ENCODE measurements around the gene PDX1. TPM values are rescaled to one million over a fixed set of nuclear protein-coding genes. Genes with fewer than 3 reads are reported as not detected.
A peak's percentile ranks its signal among the peaks of the same experiment; 100 is the strongest.

PDX1 gene
- total RNA-seq, 1 experiment from 2014 or later: not detected

DNA sequence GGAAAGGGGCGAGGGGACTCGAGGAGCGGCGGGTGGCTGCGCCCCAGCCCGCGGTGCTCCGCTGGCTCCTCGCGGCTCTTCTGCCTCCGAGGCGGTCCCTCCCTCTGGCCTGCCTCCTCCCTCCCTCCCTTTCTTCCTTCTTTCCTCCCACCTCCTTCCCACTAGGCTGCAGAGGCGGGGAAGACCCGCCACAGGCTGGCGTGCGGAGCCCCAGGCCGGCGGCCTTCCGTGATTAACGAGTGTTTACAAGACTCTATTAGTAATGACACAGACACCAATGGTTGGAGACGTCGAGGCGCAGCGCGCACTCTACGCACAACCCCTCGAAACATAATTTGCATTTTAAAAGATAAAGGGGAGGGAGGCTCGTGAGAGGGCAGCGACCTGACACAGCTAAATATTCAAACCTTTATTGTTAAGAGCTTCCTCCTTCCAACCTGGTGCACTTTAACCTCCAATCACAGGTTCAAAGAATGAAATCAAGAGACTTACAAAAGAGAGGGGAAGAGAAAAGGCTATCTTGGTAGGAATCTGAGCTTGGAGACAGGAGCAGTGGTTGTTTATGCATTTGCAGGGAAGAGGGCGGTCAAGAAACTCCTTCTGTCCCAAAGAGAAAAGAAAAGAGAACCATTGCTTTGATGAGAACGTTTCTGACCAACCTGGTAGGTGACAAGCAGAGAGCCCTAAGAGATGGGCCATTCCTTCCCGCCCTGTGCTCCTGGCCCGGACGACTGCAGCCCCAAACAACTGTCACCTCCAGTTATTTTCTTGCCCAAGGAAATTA, 49.5 kb downstream of the PDX1 start, which contains the start of gene CDX2:
CDX2 (minus strand) TSS at position 234 of the 784 bp plus-strand sequence. CDS start 309 bp downstream, outside the sequence.
- Histone ChIP-seq H3K4me3 (ENCODE audit: low read depth, low read length, poor library complexity, severe bottlenecking) (peak within 1 kb of the TSS; percentile 12), H3K4me1 (ENCODE audit: insufficient read depth, low read length, poor library complexity, severe bottlenecking) (no peaks in the 10 kb centered on the region)
- intact Hi-C loops (cut with micrococcal nuclease; ENCODE audit: unreplicated experiment): no loop called here

DNA sequence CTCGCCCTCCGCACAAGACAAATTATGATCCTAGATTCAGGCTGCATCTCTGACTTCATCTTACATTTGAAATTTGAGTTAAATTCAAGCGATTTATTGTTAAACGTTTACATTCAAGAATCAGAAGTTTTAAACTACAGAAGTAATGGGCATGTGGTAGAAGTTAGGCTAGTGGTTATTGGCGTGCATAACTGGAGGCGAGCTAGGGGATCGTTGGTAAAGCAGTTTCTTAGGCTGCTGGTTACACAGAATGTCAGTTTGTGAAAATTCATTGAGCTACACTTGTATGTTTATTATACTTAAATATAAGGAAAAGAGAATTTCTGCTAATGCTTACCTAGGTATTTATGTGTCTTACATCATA, 50.0 kb downstream of the PDX1 start:
- Histone ChIP-seq H3K27ac (ENCODE audit: low read depth, low read length, poor library complexity, severe bottlenecking) (no peak overlapping the region), H3K27me3 (replicated peaks; ENCODE audit: insufficient read depth, low read depth, low read length, poor library complexity) (peaks cover 100% of the 10 kb centered on the region), H3K9me3 (ENCODE audit: low read depth, low read length, poor library complexity, severe bottlenecking) (no peaks in the 10 kb centered on the region), H3K36me3 (ENCODE audit: insufficient read depth, low read length, poor library complexity, severe bottlenecking) (no peaks in the 10 kb centered on the region), H3K4me3 (ENCODE audit: low read depth, low read length, poor library complexity, severe bottlenecking) (no peak overlapping the region), H3K4me1 (ENCODE audit: insufficient read depth, low read length, poor library complexity, severe bottlenecking) (no peaks in the 10 kb centered on the region)
- ChIA-PET POLR2A (ENCODE audit: low non-redundant PET) (no interaction called here), CTCF (interaction anchor here (0.9 kb wide), 1 partner anchor 141 kb away, joined by 3 read pairs; no protein-coding TSS in a partner anchor)
- intact Hi-C loops (cut with micrococcal nuclease; ENCODE audit: unreplicated experiment): loop anchor here (10.0 kb wide), 1 partner anchor 985 kb away; no protein-coding TSS in a partner anchor
- no peak for DNase-seq (ENCODE audit: low spot score)
- TF ChIP-seq, protein P1, sequence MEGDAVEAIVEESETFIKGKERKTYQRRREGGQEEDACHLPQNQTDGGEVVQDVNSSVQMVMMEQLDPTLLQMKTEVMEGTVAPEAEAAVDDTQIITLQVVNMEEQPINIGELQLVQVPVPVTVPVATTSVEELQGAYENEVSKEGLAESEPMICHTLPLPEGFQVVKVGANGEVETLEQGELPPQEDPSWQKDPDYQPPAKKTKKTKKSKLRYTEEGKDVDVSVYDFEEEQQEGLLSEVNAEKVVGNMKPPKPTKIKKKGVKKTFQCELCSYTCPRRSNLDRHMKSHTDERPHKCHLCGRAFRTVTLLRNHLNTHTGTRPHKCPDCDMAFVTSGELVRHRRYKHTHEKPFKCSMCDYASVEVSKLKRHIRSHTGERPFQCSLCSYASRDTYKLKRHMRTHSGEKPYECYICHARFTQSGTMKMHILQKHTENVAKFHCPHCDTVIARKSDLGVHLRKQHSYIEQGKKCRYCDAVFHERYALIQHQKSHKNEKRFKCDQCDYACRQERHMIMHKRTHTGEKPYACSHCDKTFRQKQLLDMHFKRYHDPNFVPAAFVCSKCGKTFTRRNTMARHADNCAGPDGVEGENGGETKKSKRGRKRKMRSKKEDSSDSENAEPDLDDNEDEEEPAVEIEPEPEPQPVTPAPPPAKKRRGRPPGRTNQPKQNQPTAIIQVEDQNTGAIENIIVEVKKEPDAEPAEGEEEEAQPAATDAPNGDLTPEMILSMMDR (conservative IDR thresholded peaks at IDR 0.05; ENCODE audit: low read depth, low read length): no peak
- no peak for TF ChIP-seq EZH2 (IDR thresholded peaks at IDR 0.05; ENCODE audit: borderline replicate concordance, low read depth, low read length, poor library complexity, severe bottlenecking)
- no TSS peak for BruUV-seq (replicated peaks)

More for the DNA sequence above, 49.5 kb downstream of the PDX1 start, which contains the start of gene CDX2:
- TF ChIP-seq EZH2 (IDR thresholded peaks at IDR 0.05; ENCODE audit: borderline replicate concordance, low read depth, low read length, poor library complexity, severe bottlenecking): peak; percentile 72
- TF ChIP-seq, protein P1 (conservative IDR thresholded peaks at IDR 0.05; ENCODE audit: low read depth, low read length): no peak
- H3K27ac ChIP-seq (ENCODE audit: low read depth, low read length, poor library complexity, severe bottlenecking): no peak within 1 kb of the TSS
- ChIA-PET POLR2A (ENCODE audit: low non-redundant PET) (no interaction called here), CTCF (no interaction called here)
- no peaks in the 10 kb centered on the region for H3K9me3 ChIP-seq (ENCODE audit: low read depth, low read length, poor library complexity, severe bottlenecking)
- H3K36me3 ChIP-seq (ENCODE audit: insufficient read depth, low read length, poor library complexity, severe bottlenecking): no peaks in the 10 kb centered on the region
- no TSS peak for BruUV-seq (replicated peaks)
- no peak for DNase-seq (ENCODE audit: low spot score)
- H3K27me3 ChIP-seq (replicated peaks; ENCODE audit: insufficient read depth, low read depth, low read length, poor library complexity): peaks cover 100% of the 10 kb centered on the region

DNA sequence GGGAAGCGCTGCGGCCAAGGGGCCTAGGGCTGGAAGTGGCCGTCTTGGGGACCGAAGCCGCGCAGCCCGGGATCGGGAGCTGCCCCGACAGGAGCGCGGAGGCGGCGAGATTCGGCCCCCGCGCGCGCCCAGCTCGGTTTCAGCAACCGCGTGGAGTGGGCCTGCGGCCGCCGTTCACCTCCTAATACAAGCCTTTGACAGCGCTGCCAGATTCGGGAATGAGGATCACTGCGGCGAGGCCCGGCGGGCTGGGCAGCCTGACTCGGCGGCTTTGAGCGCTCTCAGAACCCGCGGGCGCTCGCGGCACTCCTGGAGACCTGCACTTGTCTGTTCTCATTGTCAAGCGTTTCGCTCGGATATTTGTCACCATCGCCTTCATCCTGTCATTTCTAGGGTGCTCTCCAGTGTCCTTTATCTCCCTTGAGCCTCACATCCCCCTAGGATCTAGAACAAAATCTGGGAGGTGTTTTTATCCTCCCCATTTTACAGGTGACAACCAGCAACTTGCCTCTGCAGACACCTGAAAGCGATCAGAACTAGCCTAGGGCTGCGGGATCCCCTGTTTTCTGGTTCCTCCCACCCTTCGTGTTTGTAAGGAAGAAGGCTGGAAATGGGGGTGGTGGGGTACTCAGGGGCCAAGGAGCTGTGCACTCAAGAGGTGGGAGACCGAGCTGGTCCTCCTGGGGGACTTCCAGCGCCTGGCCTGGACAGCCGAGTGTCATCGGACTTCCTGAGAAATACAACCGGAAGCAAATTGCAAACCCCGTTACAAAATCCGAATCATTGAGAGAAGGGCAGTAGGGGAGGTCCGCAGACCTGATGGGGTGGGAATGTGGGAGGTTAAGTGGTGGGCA, 50.8 kb downstream of the PDX1 start:
- Histone ChIP-seq H3K27ac (ENCODE audit: low read depth, low read length, poor library complexity, severe bottlenecking) (no peak overlapping the region), H3K4me1 (ENCODE audit: insufficient read depth, low read length, poor library complexity, severe bottlenecking) (no peaks in the 10 kb centered on the region), H3K36me3 (ENCODE audit: insufficient read depth, low read length, poor library complexity, severe bottlenecking) (no peaks in the 10 kb centered on the region), H3K9me3 (ENCODE audit: low read depth, low read length, poor library complexity, severe bottlenecking) (no peaks in the 10 kb centered on the region), H3K4me3 (ENCODE audit: low read depth, low read length, poor library complexity, severe bottlenecking) (no peak overlapping the region), H3K27me3 (replicated peaks; ENCODE audit: insufficient read depth, low read depth, low read length, poor library complexity) (peaks cover 100% of the 10 kb centered on the region)
- POLR2A ChIA-PET (ENCODE audit: low non-redundant PET): no interaction called here
- DNase-seq (ENCODE audit: low spot score): no peak
- TF ChIP-seq EZH2 (IDR thresholded peaks at IDR 0.05; ENCODE audit: borderline replicate concordance, low read depth, low read length, poor library complexity, severe bottlenecking): peak; percentile 94
- TF ChIP-seq, protein P1 (conservative IDR thresholded peaks at IDR 0.05; ENCODE audit: low read depth, low read length): no peak
- intact Hi-C loops (cut with micrococcal nuclease; ENCODE audit: unreplicated experiment): loop anchor here (10.0 kb wide), 1 partner anchor 986 kb away; no protein-coding TSS in a partner anchor
- BruUV-seq (replicated peaks): no TSS peak
- CTCF ChIA-PET: interaction anchor here (0.9 kb wide), 1 partner anchor 142 kb away, joined by 3 read pairs; no protein-coding TSS in a partner anchor

Measured in A673 (cell line).